Activated naive CD4-positive, alpha-beta T cell treated with anti-CD3 and anti-CD28 coated beads for 36 hours (primary cell): ENCODE results near the gene IL2RA. TPM values are rescaled to one million over a fixed set of nuclear protein-coding genes. Genes with fewer than 3 reads are reported as not detected.

ENCODE experiments used
- CTCF ChIA-PET: fragments of 350-600 bp; sonication (Branson Sonifier 250); formaldehyde crosslinking; loops from one replicate; lab custom pipeline; 2021; ENCODE audit warnings: antibody characterized with exemption; lab: Charles Lee
- DNase-seq: peaks from one replicate; pipeline ENCODE4 v3.0.0-alpha.2; 2020
- H3K27ac Mint-ChIP-seq: one replicate; pipeline ENCODE4 v1.8.0; 2021; ENCODE audit warnings: mild to moderate bottlenecking, mixed read lengths
- H3K27me3 Mint-ChIP-seq: one replicate; pipeline ENCODE4 v1.8.0; 2021; ENCODE audit warnings: low read depth, mixed read lengths
- H3K36me3 Mint-ChIP-seq: one replicate; pipeline ENCODE4 v1.8.0; 2021; ENCODE audit warnings: low read depth, mixed read lengths
- H3K4me1 Mint-ChIP-seq: one replicate; pipeline ENCODE4 v1.8.0; 2021; ENCODE audit warnings: low read depth, mixed read lengths
- H3K4me3 Mint-ChIP-seq: one replicate; pipeline ENCODE4 v1.8.0; 2021; ENCODE audit warnings: mild to moderate bottlenecking, moderate library complexity, mixed read lengths
- H3K9me3 Mint-ChIP-seq: one replicate; pipeline ENCODE4 v1.8.0; 2021; ENCODE audit warnings: mixed read lengths
- intact Hi-C: fragments of 100-400 bp; cut with micrococcal nuclease; formaldehyde crosslinking; loops from one replicate; pipeline ENCODE4 v1.15.1; 2023
- total RNA-seq, 2 experiments: library from RNA; stranded (reverse); gene quantifications; one replicate each; pipeline ENCODE4 v1.2.3, GENCODE V29; 2021

Gene IL2RA
- total RNA-seq, 2 experiments from 2014 or later = 443 to 471 TPM

DNA sequence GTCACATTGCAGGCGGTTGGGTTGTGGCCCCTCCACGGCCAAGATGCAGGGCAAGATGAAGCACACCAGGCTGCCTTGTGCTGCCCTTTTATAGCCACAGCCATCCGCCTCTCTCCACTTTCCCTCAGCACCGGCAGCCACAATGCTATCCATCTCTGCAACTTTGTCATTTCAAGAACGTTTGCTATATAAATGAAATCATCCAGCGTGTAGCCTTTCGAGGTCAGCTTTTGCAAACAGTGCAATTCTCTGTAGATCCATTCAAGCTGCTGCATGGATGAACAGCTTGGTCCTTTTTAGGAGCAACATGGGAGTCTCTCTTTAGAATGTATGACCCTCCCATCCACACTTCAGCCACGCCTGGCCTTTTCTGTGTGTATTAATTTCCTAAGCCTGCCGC lies 78.4 kb downstream of the IL2RA start:
- intact Hi-C loops = no loop called here
- H3K27ac Mint-ChIP-seq = no peak overlapping the region
- H3K4me3 Mint-ChIP-seq = no peak overlapping the region
- peaks cover 9% of the 10 kb centered on the region for H3K4me1 Mint-ChIP-seq
- no peaks in the 10 kb centered on the region for H3K36me3 Mint-ChIP-seq
- CTCF ChIA-PET = interaction anchor here (0.6 kb wide), 1 partner anchor 159 kb away, joined by 3 read pairs; no protein-coding TSS in a partner anchor
- no peaks in the 10 kb centered on the region for H3K9me3 Mint-ChIP-seq
- no peak for DNase-seq
- no peaks in the 10 kb centered on the region for H3K27me3 Mint-ChIP-seq

DNA sequence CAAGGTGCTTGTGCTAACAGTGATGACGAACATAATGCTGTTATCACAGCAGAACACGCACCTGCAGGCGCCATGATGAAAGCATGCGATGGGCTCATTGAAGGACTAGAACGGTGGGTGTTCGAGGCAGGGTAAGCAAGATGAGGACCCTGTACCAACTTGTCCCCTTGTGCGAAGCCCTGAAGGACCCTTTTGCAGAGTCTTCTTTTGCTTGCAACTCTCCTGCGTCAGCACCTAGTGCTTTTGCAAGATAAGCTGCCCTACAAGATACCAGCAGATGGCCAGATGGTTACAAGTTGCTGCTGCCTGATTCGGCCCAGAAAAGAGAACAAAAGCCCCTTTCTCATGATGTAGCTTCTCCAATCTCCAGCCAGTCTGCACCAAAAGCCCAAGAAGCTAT lies 80.6 kb downstream of the IL2RA start:
- CTCF ChIA-PET = interaction anchor here (0.6 to 0.7 kb wide), 2 partner anchors 363 to 735 kb away, joined by 3 read pairs; no protein-coding TSS in a partner anchor
- Mint-ChIP-seq H3K27ac (no peak overlapping the region), H3K4me3 (no peak overlapping the region), H3K4me1 (peaks cover 3% of the 10 kb centered on the region), H3K27me3 (no peaks in the 10 kb centered on the region), H3K36me3 (no peaks in the 10 kb centered on the region), H3K9me3 (no peaks in the 10 kb centered on the region)
- DNase-seq = no peak
- intact Hi-C loops = no loop called here

DNA sequence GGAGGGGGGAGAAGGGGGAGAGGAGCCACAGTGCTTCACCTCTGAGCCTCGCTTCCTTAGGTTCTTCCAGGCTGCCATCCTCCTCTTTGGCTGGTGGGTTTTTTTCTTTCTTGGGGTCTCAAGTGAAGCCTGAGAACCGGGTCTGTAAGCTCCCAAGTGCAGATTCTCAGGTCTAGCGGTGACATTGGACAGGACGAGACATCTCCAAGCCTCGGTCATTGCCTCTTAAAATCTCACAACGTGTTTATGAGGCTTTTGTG lies 84.0 kb downstream of the IL2RA start:
- Mint-ChIP-seq H3K4me1 (peaks cover 23% of the 10 kb centered on the region), H3K27me3 (no peaks in the 10 kb centered on the region), H3K27ac (no peak overlapping the region), H3K9me3 (no peaks in the 10 kb centered on the region), H3K4me3 (peak overlapping the region; percentile 97), H3K36me3 (peaks cover 2% of the 10 kb centered on the region)
- DNase-seq = no peak
- intact Hi-C loops = loop anchor here (5.0 to 10.0 kb wide), 5 partner anchors 164 to 683 kb away; partner anchors contain the start of gene PRKCQ
- CTCF ChIA-PET = interaction anchor here (1.0 to 1.4 kb wide), 2 partner anchors 9 to 88 kb away, joined by 4 to 5 read pairs; partner anchors contain the start of genes ANKRD16 and FBH1

DNA sequence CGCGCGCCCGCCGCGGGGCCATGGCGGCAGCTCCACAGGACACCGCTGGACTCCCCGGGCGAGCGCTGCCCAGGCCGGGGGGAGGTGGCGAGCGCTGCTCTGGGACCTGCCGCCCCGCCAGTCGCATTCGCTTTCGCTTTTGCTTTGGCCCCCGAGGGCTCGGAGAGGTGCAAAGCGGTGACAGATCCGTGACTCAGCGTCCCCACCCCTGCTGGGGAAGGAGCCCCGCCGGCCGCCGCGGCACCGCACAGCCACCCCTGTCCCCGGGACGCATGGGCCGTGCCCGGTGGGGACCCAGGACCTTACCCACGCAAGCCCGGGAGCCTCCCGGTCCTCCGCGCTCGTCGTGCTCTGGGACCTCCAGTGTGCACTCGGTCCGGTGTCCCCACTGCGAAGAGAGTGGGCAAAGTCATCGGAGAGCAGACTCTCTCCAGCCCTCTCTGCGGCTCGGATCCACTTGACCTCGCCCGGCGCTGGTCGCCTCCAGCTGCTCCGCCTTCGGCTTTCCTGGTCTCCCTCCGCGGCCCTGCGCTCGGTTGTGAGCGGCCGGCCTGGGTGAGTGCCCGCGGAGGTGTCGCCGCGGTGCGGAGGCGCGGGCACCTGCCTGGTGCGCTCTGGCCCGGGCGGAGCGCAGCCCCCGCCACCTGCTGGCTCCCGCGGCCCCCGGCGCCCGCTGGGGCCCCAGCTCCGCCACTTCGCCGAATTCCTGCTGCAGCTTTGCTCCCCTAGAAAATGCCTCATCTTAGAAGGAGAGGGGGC lies 84.5 kb downstream of the IL2RA start, which contains the start of gene IL15RA:
TSS of gene IL15RA (minus strand) at position 73 of the 759 bp plus-strand sequence. CDS start at position 22, 51 bp downstream.
- CTCF ChIA-PET = interaction anchor here (1.0 to 2.4 kb wide), 5 partner anchors 10 to 109 kb away, joined by 4 to 13 read pairs (median 6); partner anchors contain the start of genes ANKRD16 and FBH1
- H3K4me3 Mint-ChIP-seq = peak within 1 kb of the TSS; percentile 97
- no peaks in the 10 kb centered on the region for H3K9me3 Mint-ChIP-seq
- intact Hi-C loops = loop anchor here (2.0 to 10.0 kb wide), 6 partner anchors 165 to 683 kb away; partner anchors contain the start of genes PRKCQ and TASOR2
- peak; percentile 91 for DNase-seq
- no peaks in the 10 kb centered on the region for H3K27me3 Mint-ChIP-seq
- peak within 1 kb of the TSS; percentile 97 for H3K27ac Mint-ChIP-seq
- peaks cover 2% of the 10 kb centered on the region for H3K36me3 Mint-ChIP-seq
- H3K4me1 Mint-ChIP-seq = peaks cover 24% of the 10 kb centered on the region

DNA sequence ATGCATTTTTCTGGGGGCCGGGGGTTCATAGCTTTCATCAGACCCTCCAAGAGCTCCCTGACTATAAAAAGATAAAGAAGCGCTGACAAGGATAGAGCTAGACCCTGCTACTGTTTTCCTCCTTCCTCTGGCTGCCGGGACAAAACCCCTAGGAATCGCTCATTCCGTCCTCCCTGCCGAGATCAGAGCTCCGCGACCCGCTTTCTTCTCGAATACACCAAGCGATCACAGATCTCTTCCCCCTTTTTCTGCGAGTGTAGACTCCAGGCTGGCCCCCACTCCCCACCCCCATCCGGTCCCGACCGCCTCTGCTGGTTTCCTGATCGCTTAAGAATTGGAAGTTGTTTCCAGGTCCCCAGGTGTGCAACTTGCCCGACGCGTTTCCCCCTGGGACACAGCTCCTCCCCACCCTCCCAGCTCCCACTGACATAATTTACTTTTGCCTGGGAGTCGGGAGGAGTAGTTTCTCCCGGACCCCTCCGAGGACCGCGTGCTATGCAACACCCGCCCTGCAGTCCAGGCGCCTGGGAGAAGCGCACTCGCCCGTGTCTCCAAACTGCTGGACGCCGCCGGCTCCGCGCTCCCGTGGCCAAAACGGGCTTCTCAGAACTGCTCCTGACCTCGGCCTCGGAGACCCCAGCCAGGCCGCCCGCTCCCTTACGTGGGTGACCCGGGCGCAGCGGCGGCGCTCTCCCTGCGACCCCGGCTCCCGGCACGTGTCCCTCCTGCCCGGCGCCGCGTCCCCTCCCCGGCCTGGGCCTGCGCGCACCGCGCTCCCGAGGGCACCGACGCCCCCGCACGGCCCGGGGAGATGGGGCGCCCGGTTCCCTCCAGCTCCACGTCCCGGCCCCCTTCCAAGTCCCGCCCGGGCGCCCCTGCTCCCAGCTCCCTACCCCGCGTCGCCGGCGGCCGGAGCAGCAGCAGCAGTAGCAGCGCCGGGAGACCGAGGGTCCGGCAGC lies 85.4 kb downstream of the IL2RA start:
- Mint-ChIP-seq H3K36me3 (peaks cover 2% of the 10 kb centered on the region), H3K9me3 (no peaks in the 10 kb centered on the region), H3K27me3 (no peaks in the 10 kb centered on the region), H3K4me3 (peak overlapping the region; percentile 97), H3K27ac (peak overlapping the region; percentile 97), H3K4me1 (peaks cover 28% of the 10 kb centered on the region)
- CTCF ChIA-PET = interaction anchor here (0.5 to 2.4 kb wide), 9 partner anchors 37 to 115 kb away, joined by 3 to 13 read pairs (median 6); partner anchors contain the start of genes ANKRD16 and FBH1
- DNase-seq = peak; percentile 64
- intact Hi-C loops = loop anchor here (1.0 to 10.0 kb wide), 12 partner anchors 38 to 682 kb away; partner anchors contain the start of genes FBH1, GDI2, PRKCQ and TASOR2

DNA sequence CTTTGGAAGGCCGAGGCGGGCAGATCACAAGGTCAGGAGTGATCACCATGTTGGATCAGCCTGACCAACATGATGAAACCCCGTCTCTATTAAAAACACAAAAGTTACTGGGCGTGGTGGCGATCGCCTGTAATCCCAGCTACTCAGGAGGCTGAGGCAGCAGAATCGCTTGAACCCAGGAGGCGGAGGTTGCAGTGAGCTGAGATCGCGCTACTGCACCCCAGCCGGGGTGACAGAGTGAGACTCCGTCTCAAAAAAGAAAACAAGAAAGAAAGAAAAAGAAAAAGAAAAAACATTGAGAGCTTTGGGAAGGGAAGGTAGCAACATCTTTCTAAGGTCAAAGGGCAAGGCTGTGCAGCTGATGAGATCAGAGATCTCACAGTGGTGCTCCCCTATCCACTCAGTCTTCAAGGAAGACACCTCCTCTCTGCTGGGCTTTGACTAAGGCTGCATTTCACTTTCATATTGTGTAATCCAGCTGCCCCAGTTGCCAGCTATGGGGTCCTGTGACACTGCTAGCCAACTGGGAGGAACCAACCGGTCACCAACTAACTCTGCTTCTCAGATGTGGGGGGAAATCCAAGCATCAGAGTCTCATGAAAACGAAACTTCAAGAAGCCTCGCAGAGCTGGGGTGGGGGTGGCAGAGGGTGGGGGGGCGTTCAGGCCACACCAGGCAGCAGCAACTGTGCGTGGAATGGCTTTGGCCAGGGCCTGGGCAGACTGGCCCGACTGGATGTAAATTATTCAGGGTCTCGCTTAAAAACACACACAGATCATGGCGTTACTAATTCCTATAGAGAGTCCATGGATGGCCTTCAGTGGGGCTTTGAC lies 86.3 kb downstream of the IL2RA start:
- no peaks in the 10 kb centered on the region for H3K27me3 Mint-ChIP-seq
- no peaks in the 10 kb centered on the region for H3K9me3 Mint-ChIP-seq
- CTCF ChIA-PET = interaction anchor here (0.6 to 2.4 kb wide), 12 partner anchors 20 to 402 kb away, joined by 3 to 13 read pairs (median 4); partner anchors contain the start of genes ANKRD16 and FBH1
- peak overlapping the region; percentile 97 for H3K27ac Mint-ChIP-seq
- intact Hi-C loops = loop anchor here (1.0 to 10.0 kb wide), 12 partner anchors 38 to 681 kb away; partner anchors contain the start of genes FBH1, GDI2, PRKCQ and TASOR2
- peaks cover 2% of the 10 kb centered on the region for H3K36me3 Mint-ChIP-seq
- peaks cover 38% of the 10 kb centered on the region for H3K4me1 Mint-ChIP-seq
- peak overlapping the region; percentile 97 for H3K4me3 Mint-ChIP-seq
- peak; percentile 85 for DNase-seq

DNA sequence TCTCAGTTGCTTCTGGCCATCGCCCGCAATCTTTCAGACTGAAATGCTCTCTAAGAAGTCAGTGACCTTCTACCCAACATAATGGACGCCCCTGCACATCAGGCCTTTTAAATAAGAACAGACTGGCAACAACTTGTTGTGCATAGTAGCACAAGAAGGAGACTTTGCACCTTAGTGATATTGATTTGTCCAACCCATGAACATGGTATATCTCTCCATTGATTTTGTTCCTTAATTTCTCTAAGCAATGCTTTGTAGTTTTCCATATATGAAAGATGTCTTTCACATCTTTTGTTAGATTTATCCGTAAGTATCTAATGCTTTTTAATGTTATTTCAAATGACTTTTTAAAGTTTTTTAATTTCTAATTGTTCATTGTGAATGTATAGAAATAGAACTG lies 89.1 kb downstream of the IL2RA start:
- peaks cover 41% of the 10 kb centered on the region for H3K4me1 Mint-ChIP-seq

DNA sequence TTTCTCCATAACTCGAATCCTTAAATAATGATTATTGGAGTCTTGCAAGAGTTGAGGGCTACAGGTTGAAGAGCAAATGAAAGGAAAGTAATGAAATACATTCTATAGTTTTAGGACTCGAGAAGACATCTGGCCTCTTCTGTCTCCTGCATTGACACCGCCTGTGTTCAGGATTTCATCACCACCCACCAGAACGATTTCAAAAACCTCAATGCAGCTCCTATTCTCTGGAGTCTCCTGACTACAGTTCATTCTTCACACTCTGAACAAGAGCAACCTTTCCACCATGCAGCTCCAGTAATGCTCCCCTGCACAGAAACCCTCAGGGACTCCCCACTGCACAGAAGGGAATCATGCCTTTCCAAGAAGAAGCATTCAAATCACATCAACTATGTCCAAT lies 90.3 kb downstream of the IL2RA start:
- intact Hi-C loops = loop anchor here (10.0 kb wide), 2 partner anchors 613 to 677 kb away; partner anchors contain the start of gene PRKCQ
- CTCF ChIA-PET = no interaction called here
- DNase-seq = no peak
- Mint-ChIP-seq H3K4me1 (peaks cover 41% of the 10 kb centered on the region), H3K9me3 (no peaks in the 10 kb centered on the region), H3K4me3 (no peak overlapping the region), H3K27me3 (no peaks in the 10 kb centered on the region), H3K27ac (no peak overlapping the region), H3K36me3 (peaks cover 2% of the 10 kb centered on the region)

More for the DNA sequence above, 89.1 kb downstream of the IL2RA start:
- Mint-ChIP-seq H3K9me3 (no peaks in the 10 kb centered on the region), H3K36me3 (peaks cover 2% of the 10 kb centered on the region), H3K27ac (no peak overlapping the region), H3K4me3 (no peak overlapping the region), H3K27me3 (no peaks in the 10 kb centered on the region)
- intact Hi-C loops = loop anchor here (10.0 kb wide), 2 partner anchors 612 to 678 kb away; partner anchors contain the start of gene PRKCQ
- CTCF ChIA-PET = no interaction called here
- no peak for DNase-seq

DNA sequence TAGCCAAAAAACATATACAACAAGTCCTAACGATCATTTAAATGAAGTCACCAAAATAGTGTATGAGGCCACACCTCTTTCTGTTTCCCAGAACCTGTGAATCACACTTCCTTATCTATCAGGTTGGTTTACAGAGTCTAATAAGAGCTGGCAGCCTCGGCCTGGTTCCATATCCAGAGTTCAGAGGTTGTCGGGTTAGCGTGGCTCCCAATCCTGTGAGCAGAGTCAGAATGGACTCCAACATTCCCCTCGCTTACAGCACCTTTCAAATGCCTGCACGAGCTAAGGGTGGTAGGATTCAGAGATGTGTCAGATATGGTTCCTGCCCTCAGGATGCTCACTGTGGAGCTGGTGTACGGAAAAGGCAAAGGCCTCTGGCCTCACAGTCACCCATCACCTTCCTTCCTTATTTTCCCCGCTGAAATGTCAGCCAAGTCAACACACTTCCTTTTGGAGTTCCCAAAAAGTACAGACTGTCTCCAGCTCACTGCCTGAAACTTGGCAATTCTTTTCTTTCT lies 90.8 kb downstream of the IL2RA start:
- Mint-ChIP-seq H3K36me3 (peaks cover 2% of the 10 kb centered on the region), H3K4me3 (no peak overlapping the region), H3K27me3 (no peaks in the 10 kb centered on the region), H3K4me1 (peaks cover 41% of the 10 kb centered on the region), H3K27ac (no peak overlapping the region), H3K9me3 (no peaks in the 10 kb centered on the region)
- CTCF ChIA-PET = interaction anchor here (0.7 kb wide), 1 partner anchor 20 kb away, joined by 3 read pairs; no protein-coding TSS in a partner anchor
- intact Hi-C loops = loop anchor here (10.0 kb wide), 2 partner anchors 613 to 677 kb away; partner anchors contain the start of gene PRKCQ
- DNase-seq = peak; percentile 53

DNA sequence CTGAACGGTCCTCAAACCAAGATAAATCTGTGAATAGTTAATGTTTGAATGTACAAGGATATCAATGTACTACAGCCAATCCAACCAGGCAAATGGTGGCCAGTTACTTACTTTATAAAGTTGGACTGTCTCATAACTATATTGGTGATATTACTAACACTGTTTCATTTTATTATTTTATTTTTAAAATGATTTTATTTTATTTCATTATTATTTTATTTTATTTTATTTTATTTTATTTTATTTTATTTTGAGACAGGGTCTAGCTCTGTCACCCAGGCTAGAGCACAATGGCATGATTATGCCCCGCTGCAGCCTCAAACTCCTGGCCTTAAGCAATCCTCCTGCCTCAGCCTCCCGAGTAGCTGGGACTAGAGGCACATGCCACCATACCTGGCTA lies 91.6 kb downstream of the IL2RA start:
- H3K9me3 Mint-ChIP-seq = no peaks in the 10 kb centered on the region
- no peaks in the 10 kb centered on the region for H3K27me3 Mint-ChIP-seq
- no peak overlapping the region for H3K27ac Mint-ChIP-seq
- no peak for DNase-seq
- peaks cover 36% of the 10 kb centered on the region for H3K4me1 Mint-ChIP-seq
- no peak overlapping the region for H3K4me3 Mint-ChIP-seq
- CTCF ChIA-PET = interaction anchor here (0.7 kb wide), 1 partner anchor 19 kb away, joined by 3 read pairs; no protein-coding TSS in a partner anchor
- peaks cover 2% of the 10 kb centered on the region for H3K36me3 Mint-ChIP-seq
- intact Hi-C loops = loop anchor here (10.0 kb wide), 2 partner anchors 614 to 676 kb away; partner anchors contain the start of gene PRKCQ
